GM19043 (cell line): ENCODE measurements around the gene TMEM270.

Source experiments
- ATAC-seq: cut with Tn5 transposase; IDR thresholded peaks from one replicate; pipeline ENCODE4 v1.9.1; 2021; ENCODE audit warnings: low read depth; ENCODE audit not compliant: unreplicated experiment

Gene TMEM270

GRCh38 chr7:73901823-73902597, 41.1 kb downstream of the TMEM270 start:
- no peak for ATAC-seq

DNA sequence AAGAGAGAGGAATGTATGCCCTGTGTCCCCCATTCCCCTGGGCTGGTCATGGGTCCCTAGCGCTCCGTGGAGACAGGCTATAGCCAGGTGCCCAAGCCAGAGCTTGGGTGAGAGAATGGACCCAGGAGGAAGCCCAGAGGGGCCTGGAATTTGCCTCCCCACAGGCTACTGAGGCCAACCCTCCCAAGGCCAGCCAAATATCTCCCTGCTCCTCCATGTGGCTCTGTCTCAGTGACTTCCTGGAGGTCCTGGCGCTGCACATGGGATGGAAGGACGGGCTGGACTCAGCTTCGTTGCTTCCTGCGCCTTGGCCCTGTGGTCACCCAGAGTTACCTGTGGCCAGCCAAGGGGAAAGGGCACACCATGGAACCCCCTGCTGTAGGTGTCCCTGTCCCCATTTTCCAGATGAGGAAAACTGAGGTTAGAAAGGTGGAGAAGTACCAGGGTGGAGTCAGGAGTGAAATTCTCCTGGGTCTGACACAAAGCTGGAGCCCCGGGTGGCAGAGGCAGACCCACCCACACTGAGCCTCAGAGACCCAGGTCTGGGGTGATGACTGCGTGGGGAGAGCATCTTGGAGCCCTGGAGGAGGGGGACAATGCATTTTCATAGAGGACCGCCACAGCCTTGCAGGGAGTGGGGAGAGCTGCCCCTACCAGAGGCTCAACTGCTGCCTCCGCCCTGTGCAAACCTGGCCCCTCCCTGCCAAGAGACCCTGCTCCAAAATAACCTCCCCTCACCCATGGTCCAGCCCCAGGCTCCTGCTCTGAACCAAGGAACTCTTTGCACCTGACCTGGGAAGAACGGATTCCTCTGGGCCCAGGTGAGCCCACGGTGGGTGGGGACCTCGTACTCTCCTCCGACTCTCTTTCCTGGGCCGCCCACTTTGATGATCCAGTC, 42.6 kb downstream of the TMEM270 start:
- no peak for ATAC-seq

- no peak for ATAC-seq
Observed at GRCh38 chr7:73904219-73905137, 43.5 kb downstream of the TMEM270 start.

- no peak for ATAC-seq
Observed at GRCh38 chr7:73905360-73905759, 44.4 kb downstream of the TMEM270 start.

DNA sequence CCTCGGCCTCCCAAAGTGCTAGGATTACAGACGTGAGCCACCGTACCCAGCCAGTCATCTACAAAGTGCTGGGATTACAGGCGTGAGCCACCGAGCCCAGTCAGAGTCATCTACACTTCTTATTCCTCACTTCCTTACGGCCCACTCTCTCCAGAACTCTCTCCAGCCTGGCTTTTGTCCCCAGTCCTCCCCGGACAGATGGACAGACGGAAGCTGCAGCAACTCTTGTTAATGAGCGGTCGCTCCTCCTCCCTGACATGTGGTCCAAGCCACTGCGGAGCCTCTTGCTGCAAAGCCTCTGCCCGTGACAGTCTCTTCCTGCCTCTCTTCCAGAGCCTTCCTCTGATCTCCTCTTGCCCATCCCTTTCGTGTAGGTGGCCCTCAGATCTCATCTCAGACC, 45.9 kb downstream of the TMEM270 start:
- no peak for ATAC-seq

- ATAC-seq, result no peak
Observed at GRCh38 chr7:73907554-73908122, 46.7 kb downstream of the TMEM270 start.

DNA sequence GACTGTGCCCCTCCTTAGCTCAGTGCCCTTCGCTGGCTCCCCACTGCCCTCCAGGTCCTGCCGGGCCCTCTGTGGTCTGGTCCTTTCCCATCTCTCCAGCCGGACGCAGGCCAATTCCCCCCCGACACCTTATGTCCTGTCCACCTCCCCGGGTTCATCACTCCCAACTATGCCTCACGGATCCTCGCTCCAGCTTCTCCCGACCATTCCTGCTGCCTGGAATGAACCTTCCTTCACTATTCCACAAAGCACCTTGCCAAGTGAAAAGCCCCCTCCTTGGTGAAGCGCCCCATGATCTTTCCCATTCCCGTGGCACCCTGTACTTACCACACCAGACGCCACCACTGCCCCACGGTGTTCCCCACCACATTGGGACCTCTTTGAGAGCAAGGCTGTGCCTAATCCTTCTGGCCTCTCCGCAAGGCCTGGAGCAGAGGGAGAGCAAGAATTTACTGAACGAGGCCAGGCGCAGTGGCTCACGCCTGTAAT, 47.2 kb downstream of the TMEM270 start:
- no peak for ATAC-seq

GRCh38 chr7:73909051-73909941, 48.3 kb downstream of the TMEM270 start:
- no peak for ATAC-seq

DNA sequence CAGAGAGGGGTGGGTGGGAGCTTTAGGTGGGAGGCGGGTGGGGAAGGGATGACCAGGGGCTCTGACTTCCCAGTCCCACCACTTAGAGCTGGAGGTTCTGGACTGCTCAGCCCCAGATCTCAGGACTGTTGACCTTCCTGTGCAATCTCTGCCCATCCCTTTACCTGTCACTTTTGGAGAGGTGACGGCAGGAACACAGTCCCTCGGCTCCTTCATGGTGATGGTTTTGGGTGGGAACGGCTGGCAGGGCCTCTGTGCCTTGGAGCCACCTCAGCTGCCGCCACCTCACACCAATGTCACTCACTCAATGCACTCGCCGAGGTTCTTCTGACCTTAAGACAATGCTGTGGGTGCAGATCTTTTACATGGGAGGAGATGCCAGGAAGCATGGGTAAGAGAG, 49.0 kb downstream of the TMEM270 start:
- ATAC-seq, result no peak

GRCh38 chr7:73912223-73912622, 51.3 kb downstream of the TMEM270 start:
- ATAC-seq, result no peak
